OCI-M1 (cell line): Measurements from ENCODE around the gene PACRG.
A peak's percentile ranks its signal among the peaks of the same experiment; 100 is the strongest.

Source experiments
- DNase-seq: peaks from one replicate; lab custom pipeline; 2025; lab: John Stamatoyannopoulos, UW

PACRG gene

GRCh38 chr6:162710419-162710818 is 17.4 kb upstream of the PACRG start:
- no peak for DNase-seq

GRCh38 chr6:162710936-162711335 is 16.8 kb upstream of the PACRG start:
- DNase-seq: no peak

GRCh38 chr6:162711376-162711775 is 16.4 kb upstream of the PACRG start:
- DNase-seq: no peak

- DNase-seq: no peak
These were observed 15.1 kb upstream of the PACRG start for GRCh38 chr6:162712694-162713093.

GRCh38 chr6:162713974-162714780 is 13.6 kb upstream of the PACRG start:
- no peak for DNase-seq

- DNase-seq: no peak
These were observed 12.2 kb upstream of the PACRG start for GRCh38 chr6:162715601-162716000.

GRCh38 chr6:162719528-162719927 is 8.2 kb upstream of the PACRG start:
- no peak for DNase-seq

- no peak for DNase-seq
These were observed 6.4 kb upstream of the PACRG start for GRCh38 chr6:162721404-162721687.

- no peak for DNase-seq
These were observed 5.5 kb upstream of the PACRG start for GRCh38 chr6:162722226-162722625.

GRCh38 chr6:162722633-162723032 is 5.1 kb upstream of the PACRG start:
- no peak for DNase-seq

GRCh38 chr6:162726947-162727321 is 840 bp upstream of the PACRG start:
- DNase-seq: peak; percentile 25

- peak; percentile 40 for DNase-seq
These were observed 423 bp downstream of the PACRG start for GRCh38 chr6:162728197-162728596.

- DNase-seq: no peak
These were observed 932 bp downstream of the PACRG start for GRCh38 chr6:162728706-162729105.

- DNase-seq: no peak
These were observed 2.7 kb downstream of the PACRG start for GRCh38 chr6:162730502-162730901.

GRCh38 chr6:162733489-162733888 is 5.7 kb downstream of the PACRG start:
- DNase-seq: peak; percentile 13

- no peak for DNase-seq
These were observed 9.2 kb downstream of the PACRG start for GRCh38 chr6:162736961-162737360.

GRCh38 chr6:162750776-162751175 is 23.0 kb downstream of the PACRG start:
- DNase-seq: no peak

- no peak for DNase-seq
These were observed 23.6 kb downstream of the PACRG start for GRCh38 chr6:162751211-162751859.

GRCh38 chr6:162753775-162754174 is 26.0 kb downstream of the PACRG start:
- DNase-seq: no peak

GRCh38 chr6:162770136-162770535 is 42.4 kb downstream of the PACRG start:
- no peak for DNase-seq

GRCh38 chr6:162770955-162771354 is 43.2 kb downstream of the PACRG start:
- no peak for DNase-seq

- no peak for DNase-seq
These were observed 44.7 kb downstream of the PACRG start for GRCh38 chr6:162772466-162772865.

- DNase-seq: no peak
These were observed 46.2 kb downstream of the PACRG start for GRCh38 chr6:162773996-162774395.

- no peak for DNase-seq
These were observed 49.3 kb downstream of the PACRG start for GRCh38 chr6:162777091-162777490.
